Activated effector memory CD4-positive, alpha-beta T cell treated with Interleukin-2 at 50 U/mL for 16 hours (primary cell): Measurements from ENCODE around the gene TMEM255B.
"Not testable (repeated sequence)": the region's sequence is repeated elsewhere in the genome, so short reads cannot be mapped to it uniquely, and the experiment has no call there.

Experiments used
- DNase-seq: peaks from one replicate; pipeline ENCODE4 v3.0.0-alpha.2; 2020

The TMEM255B gene

DNA sequence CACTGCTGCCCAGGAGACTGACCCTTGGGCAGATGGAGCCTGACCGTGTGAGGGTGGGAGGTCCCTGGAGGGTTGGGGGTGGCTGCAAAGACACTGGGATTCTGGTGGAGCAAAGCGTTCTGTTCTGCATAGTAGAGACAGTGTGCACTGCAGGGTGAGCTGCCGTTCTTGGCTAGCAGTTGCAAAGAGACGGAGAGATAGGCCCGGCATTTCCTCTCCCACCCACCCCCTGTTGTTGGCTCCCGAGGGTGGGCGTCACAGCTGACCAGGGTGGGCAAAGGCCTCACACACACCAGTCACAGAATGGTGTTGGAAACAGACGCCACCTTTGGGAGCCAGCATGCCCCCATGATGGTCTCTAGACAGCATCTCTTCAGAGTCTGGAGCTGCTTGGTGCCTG, 11.4 kb downstream of the TMEM255B start:
- no peak for DNase-seq

DNA sequence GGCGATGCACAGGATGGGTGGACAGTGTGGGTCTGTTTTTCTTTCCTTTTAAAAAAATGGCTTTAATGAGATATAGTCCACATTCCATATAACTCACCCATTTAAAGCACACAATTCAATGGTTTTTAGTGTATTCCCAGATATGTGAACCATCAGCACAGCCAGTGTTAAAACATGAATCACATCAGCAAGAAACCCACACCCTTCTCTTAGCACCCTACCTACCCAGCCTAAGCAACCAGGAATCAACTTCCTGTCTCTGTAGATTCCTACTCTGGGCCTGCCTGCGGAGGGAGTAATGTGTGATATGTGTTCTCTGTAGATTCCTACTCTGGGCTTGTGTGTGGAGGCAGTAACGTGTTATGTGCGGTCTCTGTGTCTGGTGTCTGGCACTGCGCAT, 11.9 kb downstream of the TMEM255B start:
- DNase-seq, result no peak

DNA sequence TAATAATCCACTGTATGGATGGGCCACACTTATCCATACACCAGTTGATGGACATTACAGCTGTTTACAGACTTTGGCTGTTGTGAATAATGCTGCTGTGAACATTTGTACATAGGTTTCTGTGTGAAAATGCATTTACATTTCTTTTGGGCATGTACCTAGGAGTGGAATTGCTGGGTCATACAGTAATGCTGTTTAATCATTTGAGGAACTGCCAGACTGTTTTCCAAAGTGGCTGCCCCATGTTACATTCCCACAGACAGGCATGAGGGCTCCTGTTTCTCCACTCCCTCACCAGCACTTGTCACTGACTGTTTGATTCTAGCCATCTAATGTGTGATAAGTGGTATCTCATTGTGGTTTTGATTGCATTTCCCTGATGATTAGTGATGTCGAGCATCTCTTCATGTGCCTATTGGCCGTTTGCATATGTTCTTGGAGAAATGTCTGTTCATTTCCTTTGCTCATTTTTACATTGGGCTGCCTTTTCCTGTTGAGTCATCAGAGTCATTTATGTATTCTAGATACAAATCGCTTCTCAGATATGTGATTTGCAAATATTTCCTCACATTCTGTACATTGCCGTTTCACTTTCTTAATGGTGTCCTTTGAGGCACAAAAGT, 12.8 kb downstream of the TMEM255B start:
- no peak for DNase-seq

DNA sequence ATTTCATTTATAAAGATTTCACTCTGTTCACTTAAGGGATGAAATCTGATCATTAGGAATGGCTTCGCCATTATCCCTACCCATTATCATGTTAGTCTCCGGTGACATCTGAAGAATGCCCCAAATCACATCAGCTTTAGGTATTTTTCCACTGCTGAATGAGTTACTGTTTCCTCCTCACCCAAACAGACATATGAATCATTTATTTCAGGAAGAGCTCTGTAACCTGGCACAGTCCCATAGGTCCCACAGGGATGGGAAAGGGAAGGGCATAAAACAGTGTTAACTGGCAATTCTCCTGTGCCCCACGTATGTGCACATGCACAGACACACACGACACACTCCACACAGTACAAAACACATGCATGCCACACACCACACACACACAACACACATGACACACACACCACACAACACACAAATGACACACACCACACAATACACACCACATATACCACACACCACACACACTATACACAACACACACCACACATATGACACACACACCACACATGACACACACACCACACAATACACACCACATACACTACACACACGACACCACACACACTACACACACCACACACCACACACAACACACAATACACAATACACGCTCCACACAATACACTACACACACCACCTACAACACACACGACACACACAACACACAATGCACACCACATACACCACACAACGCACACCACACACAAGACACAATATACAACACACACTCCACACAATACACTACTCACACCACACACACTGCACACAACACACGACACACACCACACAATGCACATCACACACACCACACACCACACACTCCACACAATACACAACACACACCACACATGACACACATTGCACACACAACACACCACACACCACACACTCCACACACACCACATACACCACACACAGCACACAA, 15.4 kb downstream of the TMEM255B start:
- no peak for DNase-seq

DNA sequence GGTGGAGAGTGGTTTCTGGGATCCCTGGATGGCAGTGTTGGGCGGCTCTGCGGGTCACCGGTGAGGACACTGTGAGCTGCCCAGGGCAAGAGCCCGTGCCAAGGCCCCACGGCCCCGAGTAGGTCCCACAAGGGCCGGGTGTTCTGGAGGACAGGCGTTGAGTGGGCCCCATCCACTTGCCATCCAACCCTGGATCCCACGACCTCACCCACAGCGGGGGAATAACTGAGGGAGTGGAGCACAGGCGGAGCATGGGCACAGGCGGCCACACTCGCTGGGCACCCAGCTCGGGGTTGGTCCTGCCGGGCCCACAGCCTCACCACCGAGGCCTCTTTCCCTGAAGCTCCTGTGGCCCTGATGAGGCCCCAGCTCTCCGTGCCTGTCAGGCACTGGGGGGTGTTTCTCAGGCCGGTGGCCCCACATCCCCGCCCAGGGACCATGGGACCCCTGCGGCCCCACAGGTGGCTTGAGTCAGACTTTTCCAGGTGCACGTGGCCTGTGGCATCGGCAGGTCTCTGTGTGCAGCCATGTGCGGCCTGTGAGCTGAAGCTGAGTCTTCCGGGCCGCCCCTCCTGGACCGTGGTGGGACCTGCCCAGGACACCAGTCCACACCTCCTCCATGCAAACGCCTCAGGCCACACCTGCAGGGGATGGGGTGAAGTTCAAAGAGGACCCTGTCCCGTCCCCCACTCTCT, 16.6 kb downstream of the TMEM255B start:
- DNase-seq, result no peak

DNA sequence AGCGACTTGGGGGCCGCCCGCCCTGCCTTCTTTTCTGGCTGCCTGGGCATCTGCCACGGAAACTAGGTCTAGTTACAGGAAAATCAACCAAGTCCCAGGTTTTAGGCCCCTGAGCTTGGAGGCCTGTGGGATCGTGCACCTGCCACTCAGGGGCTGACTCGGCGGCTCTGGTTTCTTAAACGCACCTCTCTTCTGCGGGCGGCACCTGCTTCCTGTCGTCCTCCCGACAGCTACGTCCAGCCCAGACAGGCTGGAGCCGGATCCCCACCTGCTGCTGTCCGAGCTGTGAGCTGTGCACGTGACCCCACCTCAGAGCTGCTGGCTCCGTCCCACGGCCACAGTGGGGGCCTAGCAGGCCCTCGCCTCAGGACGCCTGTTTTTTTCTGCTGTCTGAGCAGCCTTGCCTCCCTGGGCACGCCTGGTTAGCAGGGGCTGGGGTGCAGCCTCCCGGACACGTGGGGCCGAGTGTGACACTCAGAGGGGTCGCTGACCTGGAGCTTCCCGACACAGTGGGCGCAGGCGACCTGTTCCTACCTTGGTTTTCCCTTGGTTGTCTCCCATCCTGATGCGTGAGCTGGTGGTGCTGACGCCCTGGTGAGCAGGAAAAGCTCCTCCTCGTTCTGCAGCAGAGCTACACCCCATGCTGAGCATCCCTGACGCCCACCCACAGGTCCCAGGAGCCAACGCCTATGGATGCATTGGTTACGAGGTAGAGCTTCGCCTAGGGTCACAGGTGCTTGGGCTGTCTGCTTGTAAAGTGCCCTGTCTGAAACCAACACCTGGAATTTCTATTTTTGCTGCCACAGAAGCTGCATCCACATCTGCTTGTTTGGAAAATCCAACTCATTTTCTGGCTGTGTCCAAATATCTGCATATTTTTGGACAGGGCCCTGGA, 17.5 kb downstream of the TMEM255B start:
- no peak for DNase-seq

DNA sequence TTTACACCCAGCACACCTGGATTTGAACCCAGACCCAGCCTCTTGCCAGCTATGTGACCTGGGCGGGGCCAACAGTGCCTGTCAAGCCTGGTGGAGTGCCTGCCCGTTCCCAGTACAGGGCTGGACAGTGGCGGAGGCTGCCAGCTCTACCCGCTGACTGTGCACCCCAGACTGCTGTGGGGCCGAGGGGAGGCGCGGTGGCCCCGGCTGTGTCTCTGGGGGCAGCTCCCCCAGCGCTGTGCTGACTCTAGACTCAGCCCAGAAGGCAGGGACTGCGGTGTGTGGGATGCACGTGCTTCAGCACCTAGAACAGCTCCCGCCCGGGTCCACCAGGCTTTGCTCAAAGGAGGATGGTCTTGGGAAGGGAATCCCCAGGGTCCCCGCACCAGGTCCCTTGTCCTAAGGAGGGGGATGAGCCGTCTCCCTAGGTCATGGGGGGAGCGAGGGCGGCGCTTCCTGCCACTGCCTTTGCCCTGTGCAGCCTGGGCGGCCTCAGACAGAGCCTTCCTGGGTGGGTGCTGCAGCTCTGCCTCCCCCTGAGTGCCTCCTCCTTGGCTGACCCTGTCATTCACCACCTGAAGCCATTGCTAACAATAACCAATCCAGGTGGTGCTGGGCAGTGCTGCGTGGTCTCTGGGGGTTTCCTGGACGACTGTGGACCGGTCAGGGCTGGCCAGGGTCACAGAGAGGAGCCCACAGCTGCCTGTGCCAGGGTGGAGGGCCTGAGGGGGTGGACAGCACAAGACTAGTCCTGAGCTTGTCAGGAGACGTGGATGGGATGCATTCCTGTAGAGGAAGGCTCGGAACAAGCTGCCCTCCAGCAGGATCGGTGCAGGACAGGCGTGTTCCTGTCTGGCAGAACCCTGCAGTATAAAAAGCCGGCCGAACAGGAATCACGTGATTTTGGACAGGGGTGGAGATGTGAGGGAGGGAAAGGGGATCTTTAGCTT, 18.6 kb downstream of the TMEM255B start:
- DNase-seq, result no peak

DNA sequence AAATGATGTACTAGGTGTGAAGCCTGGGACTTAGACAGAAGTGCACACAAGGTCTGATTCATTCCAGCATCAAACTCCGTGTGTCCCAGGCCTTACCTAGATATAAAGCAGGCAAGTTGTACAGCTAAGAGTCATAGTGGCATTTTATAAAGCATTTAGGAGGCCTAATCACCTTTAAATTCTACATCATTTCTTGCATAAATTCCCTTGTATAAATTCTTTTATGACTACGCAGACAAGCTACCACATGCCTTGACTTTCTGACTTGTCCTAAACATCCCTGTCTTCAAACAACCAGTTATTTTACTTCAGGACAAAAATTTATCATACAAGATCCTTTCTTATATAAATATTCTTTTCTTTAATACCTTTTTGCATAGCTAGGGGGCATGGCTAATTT, 22.5 kb downstream of the TMEM255B start:
- no peak for DNase-seq

DNA sequence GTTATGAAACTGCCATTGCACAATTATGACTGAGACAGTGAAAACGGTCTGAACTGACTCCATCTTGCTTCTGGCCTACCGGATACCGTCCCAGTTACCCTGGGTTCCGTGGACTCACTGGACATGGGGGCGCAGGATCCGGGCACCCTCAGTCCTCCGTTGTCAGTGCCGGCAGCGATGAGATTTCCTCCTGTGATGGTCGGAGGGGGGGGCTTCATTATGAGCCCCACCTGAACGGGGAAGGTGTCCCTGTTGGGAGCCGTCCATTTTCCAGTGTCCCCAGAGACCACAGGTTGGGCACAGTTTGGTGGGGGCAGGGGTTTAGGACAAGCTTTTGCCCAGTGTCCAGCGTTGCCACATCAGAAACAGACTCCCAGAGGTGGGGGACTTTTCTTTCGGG, 23.4 kb downstream of the TMEM255B start:
- no peak for DNase-seq

DNA sequence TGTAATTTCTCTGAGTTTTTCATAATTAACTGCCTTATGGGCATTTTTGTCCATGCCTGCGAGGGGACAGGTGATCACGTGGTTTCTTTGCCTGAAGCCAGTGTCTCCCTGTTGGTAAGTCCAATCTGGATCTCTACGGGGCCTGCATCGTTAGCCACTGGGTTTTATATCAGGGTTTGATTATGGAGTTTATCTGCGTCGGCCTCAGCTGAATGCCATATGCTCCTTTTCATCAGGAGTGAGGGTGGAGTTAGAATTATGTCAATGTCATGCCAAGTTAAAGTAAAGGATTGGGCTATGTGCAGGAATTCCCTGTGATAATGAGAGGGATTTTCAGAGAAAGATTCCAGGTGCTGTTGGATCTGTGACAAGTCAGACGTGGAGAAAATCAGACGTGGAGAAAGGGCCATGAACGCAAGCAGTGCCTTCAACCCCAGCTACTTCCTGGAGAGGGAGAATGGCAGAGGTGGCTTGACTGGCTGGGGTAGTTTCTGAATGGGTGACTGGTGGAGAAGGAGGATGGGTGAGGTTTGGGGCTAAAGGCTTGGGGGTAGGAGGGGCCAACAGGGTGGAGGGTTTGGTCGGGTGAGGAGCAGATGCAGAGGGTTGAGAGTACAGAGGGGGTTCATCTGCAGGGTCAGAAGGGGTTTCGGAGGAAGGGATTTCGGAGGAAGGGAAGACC, 24.3 kb downstream of the TMEM255B start:
- no peak for DNase-seq

DNA sequence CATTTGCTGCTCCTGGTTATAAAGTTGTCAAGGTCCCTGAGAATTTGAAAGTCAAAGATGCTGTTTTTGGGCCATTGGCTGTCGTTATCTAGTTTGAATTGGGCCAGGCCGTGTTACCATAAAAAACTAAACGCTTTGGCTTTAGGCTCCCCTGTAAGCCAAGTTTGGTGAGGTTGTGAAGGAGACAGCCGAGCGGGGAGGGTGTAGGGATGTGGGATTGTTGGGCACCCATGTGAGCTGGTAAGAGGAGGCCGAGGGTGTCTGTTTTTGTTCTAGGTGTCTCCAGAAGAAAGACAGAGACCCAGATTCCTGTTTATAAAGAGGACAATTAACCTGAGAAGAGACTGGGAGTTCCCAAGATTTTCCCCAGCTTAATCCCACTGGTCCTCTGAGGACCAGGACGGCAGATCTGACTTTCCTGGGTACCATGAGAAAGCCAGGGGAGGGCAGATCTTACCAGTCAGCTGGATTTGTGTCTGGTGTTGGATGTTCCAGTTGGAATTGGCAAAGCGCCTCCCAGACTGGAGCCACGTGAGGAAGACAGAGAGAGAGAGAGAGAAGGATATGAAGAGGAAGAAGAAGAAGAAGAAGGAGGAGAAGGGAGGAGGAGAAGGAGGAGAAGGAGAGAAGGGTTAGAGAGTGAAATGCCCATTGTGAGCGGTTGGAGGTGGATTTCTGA, 25.1 kb downstream of the TMEM255B start:
- no peak for DNase-seq

DNA sequence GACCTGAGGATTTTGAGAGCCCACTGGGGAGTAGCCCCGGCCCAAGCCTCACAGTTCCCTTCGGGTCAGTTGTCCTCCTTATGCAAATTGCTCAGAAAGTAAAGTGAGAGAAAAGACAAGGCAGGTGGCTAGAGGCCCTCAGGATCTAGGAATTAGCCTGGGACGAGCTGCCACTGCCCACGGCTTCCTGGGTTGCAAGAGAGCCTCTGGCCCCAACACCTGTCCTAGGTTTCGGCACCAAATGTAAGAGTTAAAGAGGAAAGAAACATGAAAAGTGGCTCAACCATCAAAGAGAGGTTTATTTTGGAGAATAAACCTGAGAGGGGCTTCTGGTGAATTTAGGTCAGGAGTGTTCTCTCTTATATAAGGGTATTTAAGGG, 25.6 kb downstream of the TMEM255B start:
- no peak for DNase-seq

DNA sequence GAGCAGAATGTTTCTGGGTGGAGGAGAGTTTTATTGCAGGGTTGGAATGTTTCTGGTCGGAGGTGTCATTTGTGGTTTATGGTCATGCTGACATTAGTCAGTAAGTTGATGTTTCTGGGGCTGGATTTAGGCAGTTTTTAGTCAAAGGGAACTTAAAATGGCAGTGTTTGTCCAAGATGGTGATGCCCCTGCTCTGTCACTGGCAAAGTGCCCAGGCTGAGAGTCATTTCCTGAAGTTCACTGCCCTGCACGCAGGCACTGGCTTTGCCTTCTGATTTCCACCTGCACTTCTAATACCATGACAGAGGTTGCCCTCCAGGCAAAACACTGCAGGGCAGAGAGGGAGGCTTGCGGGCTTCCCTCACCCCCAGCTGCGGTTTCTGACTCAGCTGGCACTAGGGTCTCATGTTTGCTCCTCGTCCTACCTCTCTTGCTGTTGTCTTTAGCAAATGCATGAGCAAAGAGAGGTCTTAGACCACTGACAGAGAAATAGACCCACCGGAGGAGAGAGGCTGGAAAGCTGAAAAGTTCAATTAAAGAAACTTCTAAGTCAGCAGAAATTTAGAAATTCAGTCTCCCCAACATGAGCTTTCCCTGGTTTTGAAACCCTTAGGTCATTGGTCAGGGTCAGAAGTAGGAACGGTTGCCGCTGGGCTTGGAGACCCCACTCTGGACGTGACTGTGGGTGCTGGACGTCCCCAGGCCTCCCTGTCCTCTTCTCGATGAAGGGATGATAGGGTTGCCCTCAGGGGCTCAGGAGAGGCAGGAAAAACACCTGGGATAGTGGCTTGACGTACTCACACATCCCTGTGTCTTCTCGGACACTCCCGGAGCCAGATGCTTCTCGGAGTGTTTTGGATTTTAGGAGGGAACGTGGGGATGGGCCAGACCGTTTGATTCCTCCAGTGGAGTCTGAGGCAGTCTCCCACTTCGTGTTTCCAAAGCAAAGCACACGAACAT, 26.3 kb downstream of the TMEM255B start:
- no peak for DNase-seq

DNA sequence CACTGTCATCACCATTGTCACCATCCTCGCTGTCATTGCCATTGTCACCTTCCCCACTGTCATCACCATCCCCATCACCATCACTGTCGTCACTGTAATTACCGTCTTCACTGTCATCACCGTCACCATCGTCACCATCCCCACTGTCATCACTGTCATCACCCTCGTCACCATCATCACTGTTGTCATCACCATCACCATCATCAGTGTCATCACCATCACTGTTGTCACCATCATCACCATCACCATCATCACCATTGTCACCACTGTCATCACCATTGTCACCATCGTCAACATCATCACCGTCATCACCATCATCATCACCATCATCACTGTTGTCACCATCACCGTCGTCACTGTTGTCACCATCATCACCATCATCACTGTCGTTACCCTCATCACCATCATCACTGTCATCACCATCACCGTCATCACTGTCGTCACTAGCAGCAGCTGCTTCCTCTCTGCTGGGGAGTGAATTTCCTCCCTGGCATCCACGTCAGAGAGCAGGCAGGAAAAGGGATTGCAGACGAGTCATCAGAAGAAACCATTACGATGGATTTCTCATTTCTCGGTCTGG, 27.3 kb downstream of the TMEM255B start:
- DNase-seq, result no peak

DNA sequence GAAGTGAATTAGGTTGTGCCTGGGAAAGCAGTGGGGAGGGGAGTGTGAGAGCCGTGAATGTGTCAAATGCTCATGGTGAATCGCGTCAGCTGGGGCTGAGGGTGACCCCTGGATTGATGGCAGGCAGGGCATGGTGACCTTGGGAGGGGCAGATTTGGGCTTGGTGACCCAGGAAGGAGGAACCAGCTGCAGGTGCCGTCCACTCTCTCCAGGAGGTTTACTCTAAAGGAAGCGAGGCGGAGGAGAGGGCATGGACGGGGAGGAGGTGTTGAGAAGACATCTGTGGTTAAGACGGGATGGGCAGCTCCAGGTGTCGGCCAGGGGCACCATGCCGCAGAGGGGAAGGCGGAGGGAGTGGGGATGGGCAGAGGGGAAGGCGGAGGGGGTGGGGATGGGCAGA, 28.7 kb downstream of the TMEM255B start:
- DNase-seq, result no peak

DNA sequence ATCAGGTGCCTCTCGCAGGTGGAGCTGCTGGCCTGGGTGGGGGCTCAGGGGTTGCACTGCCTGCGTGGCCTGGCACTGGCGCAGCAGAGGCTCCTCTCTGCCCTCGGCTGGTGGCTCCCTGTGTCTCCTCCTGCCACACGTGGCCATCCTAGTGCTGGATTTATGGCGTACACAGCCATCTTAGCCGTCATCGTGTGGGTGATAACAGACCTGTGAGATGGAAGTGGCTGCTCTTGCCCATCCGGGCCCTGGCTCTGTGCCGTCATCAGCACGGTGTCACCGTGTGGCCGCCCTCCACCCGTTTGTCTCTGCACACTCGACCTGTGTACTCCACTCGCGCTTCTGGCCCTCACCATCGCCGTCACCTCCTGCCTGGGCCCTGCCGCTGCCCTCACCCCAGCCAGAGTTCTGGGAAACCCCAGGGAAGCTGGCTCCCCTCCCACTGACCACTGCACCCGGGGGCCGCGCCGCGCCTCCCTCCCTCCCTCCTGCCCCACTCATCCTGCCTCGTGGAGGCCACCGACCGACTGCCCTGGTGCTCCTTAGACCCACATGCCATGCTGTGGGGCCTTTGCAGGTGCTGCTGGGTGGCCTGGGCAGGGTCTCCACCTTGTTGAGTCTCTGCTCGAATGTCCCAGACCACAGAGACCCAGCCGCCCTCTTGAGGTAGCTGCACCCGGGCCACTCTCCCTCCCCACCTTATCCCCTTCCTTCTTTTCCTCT, 29.5 kb downstream of the TMEM255B start:
- no peak for DNase-seq

DNA sequence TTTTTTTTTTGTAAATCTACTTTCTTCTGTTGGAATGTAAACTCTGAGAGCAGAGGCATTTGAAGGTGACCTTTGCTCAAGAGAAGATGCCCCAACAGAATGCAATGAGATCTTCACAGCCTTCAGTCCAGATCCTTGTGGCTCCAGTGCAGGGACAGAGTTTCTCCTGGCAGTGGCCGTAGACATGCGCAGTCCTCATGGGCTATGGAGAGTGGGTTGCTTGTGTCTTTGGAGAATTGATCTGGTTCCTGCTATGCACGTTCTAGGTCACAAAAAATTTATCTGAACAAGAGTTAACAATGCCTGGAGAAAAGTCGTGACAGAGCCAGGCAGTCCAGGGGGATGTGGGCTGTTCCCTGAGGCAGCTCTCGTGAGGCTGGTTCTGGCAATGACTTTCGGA, 30.1 kb downstream of the TMEM255B start:
- DNase-seq, result no peak

DNA sequence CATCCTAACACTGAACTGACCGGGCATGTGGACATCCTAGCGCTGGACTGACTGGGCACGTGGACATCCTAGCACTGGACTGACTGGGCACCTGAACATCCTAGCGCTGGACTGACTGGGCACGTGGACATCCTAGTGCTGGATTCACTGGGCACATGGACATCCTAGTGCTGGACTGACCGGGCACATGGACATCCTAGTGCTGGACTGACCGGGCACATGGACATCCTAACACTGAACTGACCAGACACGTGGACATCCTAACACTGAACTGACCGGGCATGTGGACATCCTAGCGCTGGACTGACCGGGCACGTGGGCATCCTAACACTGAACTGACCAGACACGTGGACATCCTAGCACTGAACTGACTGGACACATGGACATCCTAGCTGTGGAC, 30.9 kb downstream of the TMEM255B start:
- not testable (repeated sequence) for DNase-seq
